NCI-H146 treated with DMSO at 0.1 percent for 48 hours (cell line): ENCODE data around the gene CEP63.

Source experiments
- DNase-seq: peaks from one replicate; lab custom pipeline; 2025; ENCODE audit not compliant: unreplicated experiment; lab: John Stamatoyannopoulos, UW

The CEP63 gene

GRCh38 chr3:134485718-134486576 lies at the start of gene CEP63, which contains the start of gene ANAPC13:
TSS of gene CEP63 (plus strand) at chr3:134486057. CDS start at chr3:134495321, 9,264 bp downstream.
TSS of gene ANAPC13 (minus strand) at chr3:134485985. CDS start at chr3:134482904, 3,081 bp downstream.
- DNase-seq = peak; percentile 99

- DNase-seq = no peak
Observed at GRCh38 chr3:134437211-134437752, 48.6 kb upstream of the CEP63 start.

- no peak for DNase-seq
Observed at GRCh38 chr3:134441321-134441720, 44.5 kb upstream of the CEP63 start.

GRCh38 chr3:134441821-134442220 lies 44.0 kb upstream of the CEP63 start:
- DNase-seq = no peak

- DNase-seq = no peak
Observed at GRCh38 chr3:134445095-134445494, 40.8 kb upstream of the CEP63 start.

GRCh38 chr3:134445636-134446035 lies 40.2 kb upstream of the CEP63 start:
- no peak for DNase-seq

- DNase-seq = no peak
Observed at GRCh38 chr3:134446800-134447199, 39.1 kb upstream of the CEP63 start.

- no peak for DNase-seq
Observed at GRCh38 chr3:134447351-134447750, 38.5 kb upstream of the CEP63 start.

- DNase-seq = no peak
Observed at GRCh38 chr3:134448664-134449063, 37.2 kb upstream of the CEP63 start.

GRCh38 chr3:134449277-134449676 lies 36.6 kb upstream of the CEP63 start:
- DNase-seq = peak; percentile 63

- DNase-seq = no peak
Observed at GRCh38 chr3:134449951-134450350, 35.9 kb upstream of the CEP63 start.

- DNase-seq = no peak
Observed at GRCh38 chr3:134453631-134454030, 32.2 kb upstream of the CEP63 start.

GRCh38 chr3:134457376-134458074 lies 28.3 kb upstream of the CEP63 start:
- no peak for DNase-seq

GRCh38 chr3:134458406-134458945 lies 27.4 kb upstream of the CEP63 start:
- DNase-seq = no peak

- DNase-seq = no peak
Observed at GRCh38 chr3:134459562-134459961, 26.3 kb upstream of the CEP63 start.

- DNase-seq = no peak
Observed at GRCh38 chr3:134460965-134461364, 24.9 kb upstream of the CEP63 start.

GRCh38 chr3:134462331-134462941 lies 23.4 kb upstream of the CEP63 start:
- DNase-seq = no peak

- DNase-seq = no peak
Observed at GRCh38 chr3:134463676-134464063, 22.2 kb upstream of the CEP63 start.

- DNase-seq = no peak
Observed at GRCh38 chr3:134464064-134464688, 21.7 kb upstream of the CEP63 start.

GRCh38 chr3:134464689-134465365 lies 21.0 kb upstream of the CEP63 start:
- DNase-seq = no peak
